GM12892 (cell line): Measurements from ENCODE around the gene SLMAP.

Experiments used
- POLR2A ChIP-seq: IDR thresholded peaks from 2 replicates; pipeline ENCODE4 v1.6.1; 2011; ENCODE audit warnings: low read depth, low read length, control low read depth
- POLR2AphosphoS5 ChIP-seq: IDR thresholded peaks from 2 replicates; pipeline ENCODE4 v1.6.1; 2011; ENCODE audit warnings: low read depth, low read length, control low read depth
- TAF1 ChIP-seq: IDR thresholded peaks from 2 replicates; pipeline ENCODE4 v1.6.1; 2011; ENCODE audit warnings: low read depth, mild to moderate bottlenecking, control low read depth, low read length, borderline replicate concordance

DNA sequence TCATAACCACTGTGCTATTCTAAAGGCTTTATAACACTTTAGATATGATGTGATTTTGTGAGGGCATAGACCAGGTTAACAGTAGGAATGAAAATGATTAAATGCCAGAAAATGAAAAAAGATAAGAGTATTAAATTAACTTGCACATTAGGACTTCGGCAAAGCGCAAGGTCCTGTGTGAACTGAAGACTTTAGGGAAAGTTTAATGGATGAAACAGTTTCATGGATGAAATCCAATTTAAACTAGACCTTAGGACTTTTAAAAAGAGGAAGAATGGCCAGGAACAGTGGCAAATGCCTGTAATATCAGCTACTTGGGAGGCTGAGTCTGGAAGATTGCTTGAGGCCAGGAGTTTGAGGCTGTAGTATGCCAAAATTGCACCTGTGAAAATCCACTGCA, 8.7 kb downstream of the SLMAP start:
- TF ChIP-seq POLR2A (no peak), POLR2AphosphoS5 (no peak), TAF1 (no peak)
